ENCODE data around the gene ATP5ME. TPM values are rescaled to one million over a fixed set of nuclear protein-coding genes. Genes with fewer than 3 reads are reported as not detected.
A peak's percentile ranks its signal among the peaks of the same experiment; 100 is the strongest.

ATP5ME gene, protein sequence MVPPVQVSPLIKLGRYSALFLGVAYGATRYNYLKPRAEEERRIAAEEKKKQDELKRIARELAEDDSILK
- total RNA-seq (10 to 100 TPM; 31.4 to 75.9 TPM), polyA plus RNA-seq (100 to 1,000 TPM; 263 to 621 TPM)

DNA sequence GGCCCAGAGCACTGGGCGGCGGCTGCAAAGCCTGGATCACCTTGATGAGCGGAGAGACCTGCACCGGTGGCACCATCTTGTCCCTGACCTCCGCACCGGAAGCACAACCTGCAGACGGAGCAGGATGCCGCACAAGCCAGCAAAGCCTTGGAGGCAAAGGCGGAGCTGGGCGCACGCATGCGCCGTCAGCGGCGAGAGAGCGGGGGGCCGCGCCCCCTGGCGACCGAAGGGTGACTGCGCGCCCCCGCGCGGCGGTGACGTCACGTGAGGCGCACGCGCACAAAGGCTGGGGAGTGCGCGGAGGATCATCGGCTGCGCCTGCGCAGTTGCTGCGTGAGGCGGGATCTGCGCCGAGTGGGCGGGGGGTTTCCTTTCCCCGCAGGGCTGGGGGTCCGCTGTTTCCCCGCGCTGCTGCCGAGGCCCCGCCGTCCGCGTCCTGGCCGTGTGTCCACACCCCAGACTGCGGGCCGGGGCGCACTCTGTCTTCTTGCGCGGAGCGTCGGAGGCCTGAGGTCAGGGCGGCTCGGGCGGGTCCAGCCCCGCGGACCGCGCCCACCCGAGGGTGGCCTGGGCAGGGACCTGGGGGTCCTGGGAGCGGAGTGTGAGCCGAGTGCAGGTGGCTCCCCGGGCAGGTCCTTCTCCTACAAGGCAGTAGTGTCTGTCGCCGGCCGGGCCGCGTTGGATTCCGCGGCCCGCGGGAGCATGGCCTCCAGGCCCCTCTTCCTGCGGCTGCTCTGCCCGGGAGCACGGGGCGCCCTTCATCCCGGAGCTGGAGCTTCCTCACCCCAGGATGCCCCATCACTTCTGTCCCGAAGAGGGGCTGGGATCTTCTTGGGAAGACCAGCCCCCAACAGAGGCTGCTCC, at the start of gene ATP5ME, which contains the start of gene MYL5:
ATP5ME (minus strand) TSS at position 105 of the 864 bp plus-strand sequence; CDS start at position 76, 29 bp downstream.
MYL5 (plus strand) TSS at position 371 of the 864 bp plus-strand sequence. CDS start 3,485 bp downstream, outside the sequence.
- TF ChIP-seq FOXA1 (IDR thresholded peaks at IDR 0.05), result no peak
- peak in 1 of 2 donors; percentile 92 for TF ChIP-seq GABPA (IDR thresholded peaks at IDR 0.05 in 1 of 2, conservative IDR thresholded peaks at IDR 0.05 in 1 of 2)
- TF ChIP-seq SP1 (IDR thresholded peaks at IDR 0.05), result no peak
- TF ChIP-seq, protein P1, sequence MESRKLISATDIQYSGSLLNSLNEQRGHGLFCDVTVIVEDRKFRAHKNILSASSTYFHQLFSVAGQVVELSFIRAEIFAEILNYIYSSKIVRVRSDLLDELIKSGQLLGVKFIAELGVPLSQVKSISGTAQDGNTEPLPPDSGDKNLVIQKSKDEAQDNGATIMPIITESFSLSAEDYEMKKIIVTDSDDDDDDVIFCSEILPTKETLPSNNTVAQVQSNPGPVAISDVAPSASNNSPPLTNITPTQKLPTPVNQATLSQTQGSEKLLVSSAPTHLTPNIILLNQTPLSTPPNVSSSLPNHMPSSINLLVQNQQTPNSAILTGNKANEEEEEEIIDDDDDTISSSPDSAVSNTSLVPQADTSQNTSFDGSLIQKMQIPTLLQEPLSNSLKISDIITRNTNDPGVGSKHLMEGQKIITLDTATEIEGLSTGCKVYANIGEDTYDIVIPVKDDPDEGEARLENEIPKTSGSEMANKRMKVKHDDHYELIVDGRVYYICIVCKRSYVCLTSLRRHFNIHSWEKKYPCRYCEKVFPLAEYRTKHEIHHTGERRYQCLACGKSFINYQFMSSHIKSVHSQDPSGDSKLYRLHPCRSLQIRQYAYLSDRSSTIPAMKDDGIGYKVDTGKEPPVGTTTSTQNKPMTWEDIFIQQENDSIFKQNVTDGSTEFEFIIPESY (IDR thresholded peaks at IDR 0.05), result no peak
- TF ChIP-seq EGR1 (IDR thresholded peaks at IDR 0.05; ENCODE audit: low read depth in 2 of 2), result peak; percentile 72 to 95
- TF ChIP-seq, protein P2, sequence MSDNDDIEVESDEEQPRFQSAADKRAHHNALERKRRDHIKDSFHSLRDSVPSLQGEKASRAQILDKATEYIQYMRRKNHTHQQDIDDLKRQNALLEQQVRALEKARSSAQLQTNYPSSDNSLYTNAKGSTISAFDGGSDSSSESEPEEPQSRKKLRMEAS (IDR thresholded peaks at IDR 0.05), result no peak
- TF ChIP-seq, protein P3, sequence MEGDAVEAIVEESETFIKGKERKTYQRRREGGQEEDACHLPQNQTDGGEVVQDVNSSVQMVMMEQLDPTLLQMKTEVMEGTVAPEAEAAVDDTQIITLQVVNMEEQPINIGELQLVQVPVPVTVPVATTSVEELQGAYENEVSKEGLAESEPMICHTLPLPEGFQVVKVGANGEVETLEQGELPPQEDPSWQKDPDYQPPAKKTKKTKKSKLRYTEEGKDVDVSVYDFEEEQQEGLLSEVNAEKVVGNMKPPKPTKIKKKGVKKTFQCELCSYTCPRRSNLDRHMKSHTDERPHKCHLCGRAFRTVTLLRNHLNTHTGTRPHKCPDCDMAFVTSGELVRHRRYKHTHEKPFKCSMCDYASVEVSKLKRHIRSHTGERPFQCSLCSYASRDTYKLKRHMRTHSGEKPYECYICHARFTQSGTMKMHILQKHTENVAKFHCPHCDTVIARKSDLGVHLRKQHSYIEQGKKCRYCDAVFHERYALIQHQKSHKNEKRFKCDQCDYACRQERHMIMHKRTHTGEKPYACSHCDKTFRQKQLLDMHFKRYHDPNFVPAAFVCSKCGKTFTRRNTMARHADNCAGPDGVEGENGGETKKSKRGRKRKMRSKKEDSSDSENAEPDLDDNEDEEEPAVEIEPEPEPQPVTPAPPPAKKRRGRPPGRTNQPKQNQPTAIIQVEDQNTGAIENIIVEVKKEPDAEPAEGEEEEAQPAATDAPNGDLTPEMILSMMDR (IDR thresholded peaks at IDR 0.05; ENCODE audit: low read depth, low read length, missing input control), result peak; percentile 98
- TF ChIP-seq NR2F2 (IDR thresholded peaks at IDR 0.05), result no peak
- TF ChIP-seq, protein P4, sequence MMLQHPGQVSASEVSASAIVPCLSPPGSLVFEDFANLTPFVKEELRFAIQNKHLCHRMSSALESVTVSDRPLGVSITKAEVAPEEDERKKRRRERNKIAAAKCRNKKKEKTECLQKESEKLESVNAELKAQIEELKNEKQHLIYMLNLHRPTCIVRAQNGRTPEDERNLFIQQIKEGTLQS (IDR thresholded peaks at IDR 0.05), result no peak
- TF ChIP-seq RXRA (IDR thresholded peaks at IDR 0.05), result no peak
- no peak for TF ChIP-seq FOXA2 (IDR thresholded peaks at IDR 0.05)
- TF ChIP-seq, protein P5, sequence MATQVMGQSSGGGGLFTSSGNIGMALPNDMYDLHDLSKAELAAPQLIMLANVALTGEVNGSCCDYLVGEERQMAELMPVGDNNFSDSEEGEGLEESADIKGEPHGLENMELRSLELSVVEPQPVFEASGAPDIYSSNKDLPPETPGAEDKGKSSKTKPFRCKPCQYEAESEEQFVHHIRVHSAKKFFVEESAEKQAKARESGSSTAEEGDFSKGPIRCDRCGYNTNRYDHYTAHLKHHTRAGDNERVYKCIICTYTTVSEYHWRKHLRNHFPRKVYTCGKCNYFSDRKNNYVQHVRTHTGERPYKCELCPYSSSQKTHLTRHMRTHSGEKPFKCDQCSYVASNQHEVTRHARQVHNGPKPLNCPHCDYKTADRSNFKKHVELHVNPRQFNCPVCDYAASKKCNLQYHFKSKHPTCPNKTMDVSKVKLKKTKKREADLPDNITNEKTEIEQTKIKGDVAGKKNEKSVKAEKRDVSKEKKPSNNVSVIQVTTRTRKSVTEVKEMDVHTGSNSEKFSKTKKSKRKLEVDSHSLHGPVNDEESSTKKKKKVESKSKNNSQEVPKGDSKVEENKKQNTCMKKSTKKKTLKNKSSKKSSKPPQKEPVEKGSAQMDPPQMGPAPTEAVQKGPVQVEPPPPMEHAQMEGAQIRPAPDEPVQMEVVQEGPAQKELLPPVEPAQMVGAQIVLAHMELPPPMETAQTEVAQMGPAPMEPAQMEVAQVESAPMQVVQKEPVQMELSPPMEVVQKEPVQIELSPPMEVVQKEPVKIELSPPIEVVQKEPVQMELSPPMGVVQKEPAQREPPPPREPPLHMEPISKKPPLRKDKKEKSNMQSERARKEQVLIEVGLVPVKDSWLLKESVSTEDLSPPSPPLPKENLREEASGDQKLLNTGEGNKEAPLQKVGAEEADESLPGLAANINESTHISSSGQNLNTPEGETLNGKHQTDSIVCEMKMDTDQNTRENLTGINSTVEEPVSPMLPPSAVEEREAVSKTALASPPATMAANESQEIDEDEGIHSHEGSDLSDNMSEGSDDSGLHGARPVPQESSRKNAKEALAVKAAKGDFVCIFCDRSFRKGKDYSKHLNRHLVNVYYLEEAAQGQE (IDR thresholded peaks at IDR 0.05), result no peak
- peak in 1 of 2 donors; percentile 46 for TF ChIP-seq RAD21 (IDR thresholded peaks at IDR 0.05)
- no peak for TF ChIP-seq TAF1 (conservative IDR thresholded peaks at IDR 0.05)
- no peak for TF ChIP-seq JUND (IDR thresholded peaks at IDR 0.05)
- TF ChIP-seq HNF4G (IDR thresholded peaks at IDR 0.05), result no peak
- peak; percentile 91 for TF ChIP-seq YY1 (IDR thresholded peaks at IDR 0.05)
- TF ChIP-seq HNF4A (conservative IDR thresholded peaks at IDR 0.05), result no peak

More for the DNA sequence above, at the start of gene ATP5ME, which contains the start of gene MYL5:
- Histone ChIP-seq H3K9ac (ENCODE audit: low read depth in 1 of 2, low read length in 2 of 2) (peak within 1 kb of the TSS; percentile 70 to 96), H3K4me3 (ENCODE audit: low read depth in 1 of 3, low read length in 3 of 3) (peak within 1 kb of the TSS; percentile 90 to 94 (median 92)), H3K4me1 (ENCODE audit: control insufficient read depth in 4 of 4, insufficient read depth in 4 of 4, low read length in 3 of 4) (peaks cover 8 to 19% (median 15%) of the 10 kb centered on the region in 4 donors), H3K27me3 (ENCODE audit: control insufficient read depth in 4 of 4, insufficient read depth in 4 of 4, low read length in 3 of 4) (no peaks in the 10 kb centered on the region), H3K36me3 (ENCODE audit: control insufficient read depth in 4 of 4, insufficient read depth in 3 of 4, low read depth in 1 of 4, low read length in 3 of 4) (peaks cover 5 to 18% (median 14%) of the 10 kb centered on the region in 4 donors), H3K27ac (ENCODE audit: low read depth in 1 of 2, low read length in 2 of 2) (peak within 1 kb of the TSS; percentile 94 to 95), H3K9me3 (ENCODE audit: control insufficient read depth in 4 of 4, low read length in 3 of 4) (no peaks in the 10 kb centered on the region)
- WGBS, result under 1% methylated on average over 84 of the region's 84 CpGs
- peak; percentile 97 for DNase-seq (ENCODE audit: low spot score)

All from liver (tissue), 9 donors.